Mesenteric fat pad (tissue), 1 donor: Measurements from ENCODE around the gene MYBPHL. TPM values are rescaled to one million over a fixed set of nuclear protein-coding genes. Genes with fewer than 3 reads are reported as not detected.

Experiments used
- DNase-seq: peaks from one replicate; pipeline ENCODE4 v3.0.0-alpha.2; 2020; ENCODE audit warnings: low spot score
- total RNA-seq: library from RNA; stranded (reverse); fragmentation: NEBNext Ultra II Directional; extraction: Animal tissue kit (Norgen Biotek cat#: 25700); gene quantifications from one replicate; pipeline ENCODE4 v1.2.1, GENCODE V29; 2021
- donor health status: DM: yes; HTN: yes; CAD: no.

Gene MYBPHL
- total RNA-seq, 1 donor from 2014 or later, result not detected

DNA sequence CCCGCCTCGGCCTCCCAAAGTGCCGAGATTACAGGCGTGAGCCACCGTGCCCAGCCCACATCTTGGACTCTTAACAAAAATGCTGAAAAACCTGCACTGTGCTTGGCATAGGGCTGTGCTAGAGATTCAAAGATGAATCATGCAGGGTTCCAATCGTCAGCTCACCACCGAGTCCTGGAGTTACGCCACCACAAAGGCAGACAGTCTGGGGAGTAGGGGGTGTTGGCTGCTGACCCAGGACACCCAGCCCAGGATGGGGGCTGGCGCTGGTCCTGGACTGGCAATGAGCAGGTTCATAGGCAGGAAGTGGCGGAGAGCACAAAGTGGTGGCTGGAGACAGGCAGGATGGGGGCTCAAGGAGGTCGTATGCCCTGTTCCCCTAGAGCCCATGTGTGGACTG, 39.8 kb downstream of the MYBPHL start:
- DNase-seq, result no peak

DNA sequence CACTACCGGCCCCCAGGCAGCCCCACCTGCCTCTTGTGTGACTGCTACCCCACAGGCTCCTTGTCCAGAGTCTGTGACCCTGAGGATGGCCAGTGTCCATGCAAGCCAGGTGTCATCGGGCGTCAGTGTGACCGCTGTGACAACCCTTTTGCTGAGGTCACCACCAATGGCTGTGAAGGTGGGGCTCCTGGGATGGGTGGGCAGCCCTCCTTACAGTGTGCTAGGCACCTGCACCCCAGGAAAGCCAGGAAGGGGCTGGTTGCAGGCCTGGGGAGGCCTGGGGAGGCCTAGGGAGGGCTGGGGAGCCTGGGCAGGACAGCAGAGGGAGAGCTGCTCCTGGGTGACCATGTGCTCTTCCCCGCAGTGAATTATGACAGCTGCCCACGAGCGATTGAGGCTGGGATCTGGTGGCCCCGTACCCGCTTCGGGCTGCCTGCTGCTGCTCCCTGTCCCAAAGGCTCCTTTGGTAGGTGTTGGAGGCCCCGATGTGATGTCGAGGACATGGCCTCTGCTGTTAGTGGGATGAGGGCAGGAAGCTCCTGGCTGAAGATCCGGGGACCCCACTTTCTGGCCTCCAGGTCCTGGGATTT, 41.0 kb downstream of the MYBPHL start:
- DNase-seq, result no peak

DNA sequence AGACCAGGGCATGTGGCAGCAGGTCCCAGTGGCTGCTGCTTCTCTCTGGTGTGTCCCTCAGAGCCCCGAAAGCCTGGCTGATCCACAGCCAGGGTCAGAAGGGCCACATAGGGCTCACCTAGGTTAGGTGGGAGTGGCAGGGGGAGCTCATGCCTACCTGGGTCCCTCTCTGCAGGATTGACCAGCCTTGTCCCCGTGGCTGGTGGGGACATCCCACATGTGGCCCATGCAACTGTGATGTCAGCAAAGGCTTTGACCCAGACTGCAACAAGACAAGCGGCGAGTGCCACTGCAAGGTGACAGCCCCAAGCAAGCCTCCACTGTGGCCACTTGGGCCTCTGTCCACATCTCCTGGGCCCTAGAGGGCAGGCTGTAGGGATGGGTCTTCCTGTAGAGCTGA, 41.8 kb downstream of the MYBPHL start:
- DNase-seq, result no peak

DNA sequence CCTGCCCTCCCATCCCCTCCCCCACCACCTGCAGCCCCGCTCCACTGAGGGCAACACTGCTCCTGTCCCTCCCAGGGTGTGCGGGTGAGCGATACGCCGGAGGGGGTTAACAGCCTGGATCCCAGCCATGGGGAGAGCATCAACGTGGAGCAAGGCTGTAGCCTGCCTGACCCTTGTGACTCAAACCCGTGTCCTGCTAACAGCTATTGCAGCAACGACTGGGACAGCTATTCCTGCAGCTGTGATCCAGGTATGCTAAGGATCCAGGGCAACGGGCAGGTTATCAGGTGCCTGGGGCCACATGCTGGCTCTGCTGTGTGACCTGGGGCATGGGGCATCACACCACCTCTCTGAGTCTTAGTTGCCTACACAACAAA, 42.4 kb downstream of the MYBPHL start:
- DNase-seq, result no peak

DNA sequence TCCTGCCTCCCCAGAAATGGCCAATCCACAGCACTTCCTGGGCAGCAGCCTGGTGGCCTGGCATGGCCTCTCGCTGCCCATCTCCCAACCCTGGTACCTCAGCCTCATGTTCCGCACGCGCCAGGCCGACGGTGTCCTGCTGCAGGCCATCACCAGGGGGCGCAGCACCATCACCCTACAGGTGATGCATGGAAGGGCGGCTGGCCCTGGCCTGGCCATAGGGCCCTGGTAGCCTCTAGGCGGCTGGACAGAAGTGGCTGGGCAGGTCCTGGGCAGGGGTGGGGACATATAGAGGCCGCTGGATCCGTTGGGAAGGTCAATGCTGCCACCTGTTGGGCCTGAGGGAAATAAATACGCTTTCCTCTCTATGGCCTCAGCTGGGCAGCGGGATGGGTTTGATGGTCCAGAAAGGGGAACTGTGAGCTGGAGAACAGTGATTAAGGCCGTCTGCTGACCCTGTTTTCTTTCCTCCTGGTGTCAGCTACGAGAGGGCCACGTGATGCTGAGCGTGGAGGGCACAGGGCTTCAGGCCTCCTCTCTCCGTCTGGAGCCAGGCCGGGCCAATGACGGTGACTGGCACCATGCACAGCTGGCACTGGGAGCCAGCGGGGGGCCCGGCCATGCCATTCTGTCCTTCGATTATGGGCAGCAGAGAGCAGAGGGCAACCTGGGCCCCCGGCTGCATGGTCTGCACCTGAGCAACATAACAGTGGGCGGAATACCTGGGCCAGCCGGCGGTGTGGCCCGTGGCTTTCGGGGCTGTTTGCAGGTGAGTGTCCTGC, 43.0 kb downstream of the MYBPHL start:
- peak; percentile 93 for DNase-seq

DNA sequence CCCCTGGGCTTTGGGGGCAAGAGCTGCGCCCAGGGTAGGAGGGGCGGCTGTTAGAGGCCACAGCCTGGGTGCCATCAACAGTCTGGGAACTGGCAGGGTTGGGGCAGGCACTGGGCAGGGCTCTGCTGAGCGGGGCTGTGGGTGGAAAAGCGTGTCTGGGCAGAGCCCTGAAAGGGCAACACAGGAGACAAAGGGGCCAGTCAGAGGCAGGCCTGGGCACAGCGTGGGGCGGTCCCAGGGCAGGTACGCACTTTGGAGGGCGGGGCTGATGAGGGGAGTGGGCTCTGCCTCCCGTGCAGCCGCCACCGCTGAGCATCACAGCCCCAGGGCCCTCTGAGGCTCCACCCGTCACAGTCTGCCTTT, 43.6 kb downstream of the MYBPHL start:
- DNase-seq, result no peak

DNA sequence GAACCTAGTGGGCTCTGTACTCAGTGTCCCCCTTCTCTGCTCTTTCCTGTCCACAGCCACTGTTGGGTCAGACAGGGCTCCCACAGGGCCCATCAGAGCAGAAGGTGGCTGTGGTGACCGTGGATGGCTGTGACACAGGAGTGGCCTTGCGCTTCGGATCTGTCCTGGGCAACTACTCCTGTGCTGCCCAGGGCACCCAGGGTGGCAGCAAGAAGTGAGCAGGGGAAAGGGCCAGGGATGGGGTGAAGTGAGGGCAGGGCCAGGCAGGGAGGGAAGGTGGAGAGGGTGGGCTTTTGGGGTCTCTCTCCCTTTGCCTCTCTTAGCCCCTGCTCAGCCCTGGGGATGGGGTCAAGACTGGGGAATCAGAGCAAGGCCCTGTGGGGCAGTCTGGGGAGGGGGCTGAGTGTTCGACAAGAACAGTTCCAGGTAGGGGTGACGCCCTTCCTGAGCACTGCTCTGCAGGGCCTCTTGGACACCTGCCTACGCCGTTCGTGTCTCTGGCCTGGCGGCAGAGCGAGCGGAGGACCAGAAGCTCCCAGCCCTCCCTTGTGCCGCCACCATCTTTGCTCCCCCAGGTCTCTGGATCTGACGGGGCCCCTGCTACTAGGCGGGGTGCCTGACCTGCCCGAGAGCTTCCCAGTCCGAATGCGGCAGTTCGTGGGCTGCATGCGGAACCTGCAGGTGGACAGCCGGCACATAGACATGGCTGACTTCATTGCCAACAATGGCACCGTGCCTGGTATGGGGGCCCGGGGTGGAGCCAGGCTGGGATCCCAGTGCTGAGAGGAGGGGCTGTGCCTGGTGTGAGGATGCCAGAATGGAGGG, 44.4 kb downstream of the MYBPHL start:
- DNase-seq, result no peak

DNA sequence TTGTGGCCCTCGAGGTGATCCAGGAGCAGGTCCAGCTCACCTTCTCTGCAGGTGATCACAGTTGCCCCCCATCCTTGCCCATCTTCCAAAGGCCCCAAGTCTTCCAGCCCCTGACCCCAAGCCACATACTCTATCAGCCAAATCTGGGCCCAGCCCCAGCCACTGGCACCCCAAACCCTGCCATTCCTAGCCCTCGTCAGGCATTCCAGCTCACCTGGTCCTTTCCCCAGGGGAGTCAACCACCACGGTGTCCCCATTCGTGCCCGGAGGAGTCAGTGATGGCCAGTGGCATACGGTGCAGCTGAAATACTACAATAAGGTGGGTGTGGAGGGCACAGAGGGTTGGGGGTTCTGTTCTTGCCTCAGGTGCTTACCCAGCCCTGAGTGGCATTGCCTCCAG, 45.2 kb downstream of the MYBPHL start:
- no peak for DNase-seq

DNA sequence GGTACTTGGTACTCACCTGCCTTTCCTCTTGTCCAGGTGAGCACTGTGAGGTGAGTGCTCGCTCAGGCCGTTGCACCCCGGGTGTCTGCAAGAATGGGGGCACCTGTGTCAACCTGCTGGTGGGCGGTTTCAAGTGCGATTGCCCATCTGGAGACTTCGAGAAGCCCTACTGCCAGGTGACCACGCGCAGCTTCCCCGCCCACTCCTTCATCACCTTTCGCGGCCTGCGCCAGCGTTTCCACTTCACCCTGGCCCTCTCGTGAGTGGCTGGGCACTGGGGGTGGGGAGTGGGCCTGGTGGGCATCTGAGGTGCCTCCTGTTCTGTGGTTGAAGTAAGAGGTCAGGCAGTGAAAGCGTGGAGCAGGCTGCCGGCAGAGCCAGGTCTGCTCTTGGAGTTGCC, 45.8 kb downstream of the MYBPHL start:
- DNase-seq, result no peak

DNA sequence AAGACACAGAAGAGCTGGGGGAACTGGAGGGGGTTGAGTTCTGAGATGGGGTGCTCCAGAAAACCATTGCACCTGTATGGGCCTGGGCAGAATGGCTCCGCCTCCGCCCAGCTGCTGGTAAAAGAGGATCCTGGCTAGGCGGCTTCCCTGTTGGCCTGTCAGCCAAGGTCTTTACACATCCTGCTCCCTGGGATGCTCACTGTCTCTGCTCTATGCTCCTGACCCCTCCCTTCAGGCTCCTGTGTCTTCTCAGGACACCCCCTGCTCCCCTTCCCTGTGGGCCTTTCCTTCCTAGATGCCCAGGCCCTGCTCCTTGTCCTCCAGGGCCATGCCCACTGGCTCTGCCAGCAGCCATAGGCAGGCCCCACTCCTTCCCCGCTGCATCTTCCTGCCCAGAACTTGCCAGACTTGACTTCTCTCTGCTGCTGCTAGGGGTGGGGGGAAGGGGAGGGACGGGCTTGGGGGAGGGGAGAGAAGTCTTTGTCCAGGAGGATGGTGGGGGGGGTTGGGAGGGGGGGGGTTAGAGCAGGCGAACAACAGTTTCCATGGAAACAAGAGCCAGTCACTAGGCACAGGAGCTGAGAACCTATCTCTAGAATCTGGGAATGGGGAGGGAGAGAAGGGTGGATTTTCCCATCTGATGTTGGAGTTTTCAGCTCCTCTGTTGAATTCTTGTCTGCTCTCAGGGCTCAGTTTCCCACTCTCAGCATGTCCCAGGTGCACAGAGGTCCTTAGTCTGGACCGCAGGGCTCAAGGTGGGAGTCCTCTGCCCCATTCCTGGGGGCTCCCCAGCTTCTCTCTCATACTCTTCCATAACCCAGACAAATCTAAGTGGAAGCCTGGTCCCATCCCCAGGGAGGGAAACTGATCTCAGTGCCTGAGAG, 46.9 kb downstream of the MYBPHL start:
- DNase-seq, result no peak

DNA sequence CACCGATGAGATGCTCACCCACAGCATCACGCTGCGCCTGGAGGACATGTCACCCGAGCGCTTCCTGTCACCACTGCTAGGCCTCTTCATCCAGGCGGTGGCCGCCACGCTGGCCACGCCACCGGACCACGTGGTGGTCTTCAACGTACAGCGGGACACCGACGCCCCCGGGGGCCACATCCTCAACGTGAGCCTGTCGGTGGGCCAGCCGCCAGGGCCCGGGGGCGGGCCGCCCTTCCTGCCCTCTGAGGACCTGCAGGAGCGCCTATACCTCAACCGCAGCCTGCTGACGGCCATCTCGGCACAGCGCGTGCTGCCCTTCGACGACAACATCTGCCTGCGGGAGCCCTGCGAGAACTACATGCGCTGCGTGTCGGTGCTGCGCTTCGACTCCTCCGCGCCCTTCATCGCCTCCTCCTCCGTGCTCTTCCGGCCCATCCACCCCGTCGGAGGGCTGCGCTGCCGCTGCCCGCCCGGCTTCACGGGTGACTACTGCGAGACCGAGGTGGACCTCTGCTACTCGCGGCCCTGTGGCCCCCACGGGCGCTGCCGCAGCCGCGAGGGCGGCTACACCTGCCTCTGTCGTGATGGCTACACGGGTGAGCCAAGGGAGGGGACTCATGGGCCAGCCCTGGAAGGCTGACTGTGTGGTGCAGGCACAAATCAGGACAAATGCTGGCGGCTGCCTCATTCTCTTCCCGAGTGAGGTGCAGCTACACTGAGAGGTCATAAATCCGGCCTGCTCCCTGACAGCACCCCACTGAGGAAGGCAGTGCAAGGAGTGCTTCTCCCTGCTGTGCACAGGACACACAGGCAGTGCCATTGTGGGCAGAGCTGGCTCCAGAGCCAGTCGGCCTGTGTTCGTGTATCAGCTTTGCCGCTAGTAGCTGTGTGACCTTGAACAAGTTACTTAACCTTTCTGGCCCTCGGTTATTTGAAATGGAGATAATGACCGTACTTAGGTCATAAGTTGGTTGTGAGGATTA, 48.0 kb downstream of the MYBPHL start:
- no peak for DNase-seq

DNA sequence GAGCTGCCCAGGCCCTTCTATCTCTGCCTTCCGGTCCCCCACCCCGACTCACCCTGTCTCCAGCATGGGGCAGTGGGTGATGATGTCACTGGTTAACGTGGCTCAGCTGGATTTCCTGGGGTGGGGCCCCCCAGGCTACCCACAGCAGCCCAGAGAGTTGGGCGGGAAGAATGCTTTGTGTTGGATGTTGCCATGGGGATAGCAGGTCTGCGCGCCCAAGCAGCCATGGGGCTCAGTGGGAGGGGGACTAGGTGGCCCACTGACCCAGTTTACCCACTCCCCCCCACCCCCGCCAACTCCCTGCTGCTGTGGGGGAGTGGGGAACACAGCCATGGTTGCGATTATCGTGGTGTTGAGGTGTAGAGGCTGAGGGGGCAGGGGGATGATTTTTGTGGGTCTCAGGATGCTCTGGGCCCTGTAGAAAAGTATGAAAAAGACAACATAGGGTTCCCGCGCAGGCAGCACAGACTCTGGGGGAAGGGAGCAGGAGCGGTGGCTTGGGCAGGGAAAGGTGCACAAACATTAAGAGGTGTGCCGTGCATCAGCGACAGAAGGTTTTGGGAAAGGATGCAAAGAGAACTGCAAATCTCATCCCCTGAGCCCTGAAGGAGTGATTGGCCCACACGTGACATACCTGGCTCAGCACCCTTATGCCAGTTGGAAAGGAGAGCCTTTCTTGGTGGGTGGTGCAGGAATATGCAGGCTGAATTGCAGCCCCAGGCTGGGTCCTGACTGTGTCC, 49.0 kb downstream of the MYBPHL start:
- no peak for DNase-seq

DNA sequence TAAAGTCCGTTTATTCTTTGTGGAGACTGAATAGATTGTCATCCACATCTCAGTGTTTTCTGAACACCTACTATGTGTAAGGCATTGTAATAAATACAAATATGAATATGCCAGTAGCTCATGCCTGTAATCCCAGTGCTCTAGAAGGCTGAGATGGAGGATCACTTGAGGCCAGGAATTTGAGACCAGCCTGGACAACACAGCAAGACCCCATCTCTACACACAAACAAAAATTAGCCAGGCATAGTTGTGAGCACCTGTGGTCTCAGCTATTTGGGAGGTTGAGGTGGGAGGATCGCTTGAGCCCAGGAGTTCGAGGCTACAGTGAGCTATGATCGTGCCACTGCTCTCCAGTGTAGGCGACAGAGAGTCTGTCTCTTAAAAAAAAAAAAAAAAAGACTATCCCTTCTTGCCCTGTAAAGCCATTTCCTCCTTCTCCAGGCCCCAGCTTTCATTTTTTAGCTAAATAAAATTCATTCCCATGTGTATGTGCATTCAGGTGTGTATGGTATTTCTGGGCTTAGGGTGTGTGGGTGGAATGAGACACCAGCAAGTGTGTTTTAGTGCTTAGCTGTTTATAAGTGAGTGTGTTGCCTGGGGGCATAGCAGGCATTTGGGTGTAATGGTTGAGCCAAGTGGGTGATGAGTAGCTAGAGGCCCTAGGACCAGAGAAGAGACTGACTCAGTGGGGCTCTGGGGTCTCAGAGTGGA, 49.7 kb downstream of the MYBPHL start:
- no peak for DNase-seq

DNA sequence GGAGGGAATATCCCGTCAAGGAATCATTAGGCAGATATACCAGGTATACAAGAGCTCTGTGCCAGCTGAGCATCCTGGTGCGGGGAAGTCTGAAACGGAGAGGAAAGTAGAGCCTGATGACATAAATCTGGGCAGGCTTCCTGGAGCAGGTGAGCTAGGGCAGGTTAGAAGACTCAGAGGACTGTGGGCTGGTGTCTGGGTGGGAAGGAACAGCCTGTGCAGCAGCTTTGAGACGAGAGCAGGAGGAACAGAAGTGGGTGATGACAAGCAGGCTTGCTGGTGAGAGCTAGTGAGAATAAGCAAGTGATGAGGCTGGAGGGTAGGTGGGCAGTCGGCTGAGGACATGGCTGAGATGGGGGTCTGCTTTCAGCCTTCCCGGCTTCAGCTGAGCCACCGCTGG, 50.7 kb downstream of the MYBPHL start:
- no peak for DNase-seq

DNA sequence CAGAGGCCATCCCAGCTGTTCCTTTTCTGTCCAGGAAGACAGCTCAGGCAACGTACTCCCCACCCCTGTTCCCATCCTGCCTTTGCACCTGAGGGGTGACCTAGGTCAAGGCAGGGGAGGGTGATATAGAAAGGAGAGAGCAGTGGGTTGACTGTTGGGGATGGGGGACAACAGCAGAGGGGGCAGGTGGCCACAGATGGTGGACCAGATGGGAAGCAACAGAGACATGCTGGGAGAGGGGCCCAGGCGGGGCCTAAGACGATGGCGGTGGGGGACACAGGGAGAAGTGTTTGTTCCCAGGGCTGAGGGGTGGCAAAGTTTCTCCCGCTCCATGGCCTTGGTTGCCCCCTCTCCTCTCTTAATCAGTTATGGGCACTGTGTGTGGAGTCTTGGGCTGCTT, 51.1 kb downstream of the MYBPHL start:
- DNase-seq, result no peak

DNA sequence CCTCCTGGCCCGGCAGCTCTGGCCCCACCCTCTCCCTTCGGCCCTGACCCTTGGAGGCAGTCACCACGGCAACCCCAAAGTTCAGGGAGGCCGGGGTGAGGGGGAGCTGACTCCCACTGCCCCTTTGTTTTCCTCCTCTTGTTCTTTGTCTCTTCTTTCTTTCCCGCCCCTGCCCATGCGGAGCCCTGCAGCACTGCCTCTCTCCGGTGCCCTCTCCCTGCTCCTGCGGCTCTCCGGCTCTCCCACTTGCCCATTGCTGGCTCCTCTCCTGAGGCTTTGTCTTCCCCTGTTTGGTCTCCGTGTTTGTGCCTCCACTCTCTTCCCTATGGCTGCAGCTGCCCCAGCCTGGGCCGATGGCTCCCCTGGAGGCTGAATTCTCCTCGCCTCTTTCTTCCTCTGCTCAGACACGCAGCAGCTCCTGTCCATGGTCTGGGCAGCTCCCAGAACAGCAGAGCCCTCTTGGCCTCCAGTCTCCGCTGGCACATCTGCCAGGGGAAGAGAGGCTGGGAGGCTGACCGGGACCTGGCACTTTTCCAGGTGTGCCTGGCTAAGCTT, 51.6 kb downstream of the MYBPHL start:
- DNase-seq, result no peak

DNA sequence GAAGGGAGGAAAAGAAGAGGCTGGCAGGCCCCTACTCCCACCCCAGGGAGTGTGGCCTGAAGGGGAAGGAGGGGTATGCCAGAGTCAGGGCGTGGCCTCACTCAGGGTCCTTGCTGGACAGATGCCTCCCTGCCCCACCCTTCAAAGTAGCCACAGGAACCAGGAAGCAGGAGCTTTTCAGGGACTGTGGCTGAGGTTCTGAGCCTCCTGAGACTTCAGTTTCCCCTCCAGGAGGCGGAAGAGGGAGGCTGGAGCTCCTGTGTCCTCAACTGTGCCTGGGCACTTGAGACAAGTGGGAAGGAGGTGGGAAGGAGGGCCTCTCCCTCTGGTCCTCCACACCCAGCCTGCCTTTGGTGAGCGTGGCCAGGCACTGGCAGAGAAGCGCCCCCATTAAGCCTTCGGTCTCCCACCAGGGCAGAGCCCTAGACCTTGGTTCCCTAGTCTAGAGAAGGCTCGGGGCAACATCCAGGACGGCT, 52.2 kb downstream of the MYBPHL start:
- DNase-seq, result no peak
